HG03558 (cell line): ENCODE measurements around the gene ARMC2.

Source experiments
- ATAC-seq: cut with Tn5 transposase; IDR thresholded peaks from one replicate; pipeline ENCODE4 v1.9.1; 2021; ENCODE audit warnings: moderate number of reproducible peaks; ENCODE audit not compliant: unreplicated experiment; ENCODE audit errors: extremely low read depth

ARMC2 gene

GRCh38 chr6:108947114-108947854, 99.1 kb downstream of the ARMC2 start:
- ATAC-seq, result no peak

- no peak for ATAC-seq
These were observed 100.0 kb downstream of the ARMC2 start for GRCh38 chr6:108948181-108948661.

GRCh38 chr6:108951351-108951953, 103.2 kb downstream of the ARMC2 start:
- no peak for ATAC-seq

- ATAC-seq, result no peak
These were observed 104.7 kb downstream of the ARMC2 start for GRCh38 chr6:108952776-108953486.

GRCh38 chr6:108953681-108954080, 105.5 kb downstream of the ARMC2 start:
- no peak for ATAC-seq

- ATAC-seq, result no peak
These were observed 107.2 kb downstream of the ARMC2 start for GRCh38 chr6:108955329-108955949.

- no peak for ATAC-seq
These were observed 109.0 kb downstream of the ARMC2 start for GRCh38 chr6:108957221-108957620.

- no peak for ATAC-seq
These were observed 110.9 kb downstream of the ARMC2 start for GRCh38 chr6:108958900-108959770.

- ATAC-seq, result no peak
These were observed 111.9 kb downstream of the ARMC2 start for GRCh38 chr6:108959972-108960582.

GRCh38 chr6:108960601-108961000, 112.4 kb downstream of the ARMC2 start:
- no peak for ATAC-seq

- ATAC-seq, result no peak
These were observed 112.9 kb downstream of the ARMC2 start for GRCh38 chr6:108961077-108961476.

GRCh38 chr6:108961985-108962384, 113.8 kb downstream of the ARMC2 start:
- no peak for ATAC-seq

- no peak for ATAC-seq
These were observed 118.0 kb downstream of the ARMC2 start for GRCh38 chr6:108966251-108966650.

GRCh38 chr6:108966855-108967755, 118.9 kb downstream of the ARMC2 start:
- no peak for ATAC-seq

GRCh38 chr6:108968325-108969316, 120.4 kb downstream of the ARMC2 start:
- ATAC-seq, result no peak

- ATAC-seq, result no peak
These were observed 121.6 kb downstream of the ARMC2 start for GRCh38 chr6:108969776-108970175.

GRCh38 chr6:108974201-108974600, 126.0 kb downstream of the ARMC2 start:
- no peak for ATAC-seq
